Fibroblast of skin of scalp (primary cell): ENCODE data around the gene RIMBP2.
"Not testable (repeated sequence)": the region's sequence is repeated elsewhere in the genome, so short reads cannot be mapped to it uniquely, and the experiment has no call there.

Experiments
- DNase-seq: peaks from one replicate; pipeline ENCODE4 v3.0.0-alpha.2; 2013

Gene RIMBP2

GRCh38 chr12:130706311-130706710 lies 9.8 kb downstream of the RIMBP2 start:
- DNase-seq, result no peak

GRCh38 chr12:130705178-130705822 lies 10.8 kb downstream of the RIMBP2 start:
- DNase-seq, result no peak

- no peak for DNase-seq
Observed at GRCh38 chr12:130704606-130705005, 11.5 kb downstream of the RIMBP2 start.

- DNase-seq, result no peak
Observed at GRCh38 chr12:130703733-130704375, 12.2 kb downstream of the RIMBP2 start.

- DNase-seq, result no peak
Observed at GRCh38 chr12:130702966-130703732, 12.9 kb downstream of the RIMBP2 start.

- no peak for DNase-seq
Observed at GRCh38 chr12:130701402-130701744, 14.7 kb downstream of the RIMBP2 start.

- no peak for DNase-seq
Observed at GRCh38 chr12:130700492-130701401, 15.4 kb downstream of the RIMBP2 start.

GRCh38 chr12:130698106-130698505 lies 18.0 kb downstream of the RIMBP2 start:
- no peak for DNase-seq

GRCh38 chr12:130696379-130697100 lies 19.6 kb downstream of the RIMBP2 start:
- no peak for DNase-seq

- DNase-seq, result no peak
Observed at GRCh38 chr12:130695061-130695460, 21.0 kb downstream of the RIMBP2 start.

GRCh38 chr12:130689408-130690405 lies 26.4 kb downstream of the RIMBP2 start:
- no peak for DNase-seq

- DNase-seq, result not testable (repeated sequence)
Observed at GRCh38 chr12:130688999-130689398, 27.1 kb downstream of the RIMBP2 start.

- DNase-seq, result no peak
Observed at GRCh38 chr12:130687796-130688778, 28.0 kb downstream of the RIMBP2 start.

GRCh38 chr12:130687190-130687589 lies 28.9 kb downstream of the RIMBP2 start:
- no peak for DNase-seq

- DNase-seq, result no peak
Observed at GRCh38 chr12:130686511-130686991, 29.5 kb downstream of the RIMBP2 start.

- DNase-seq, result no peak
Observed at GRCh38 chr12:130685850-130686249, 30.2 kb downstream of the RIMBP2 start.

GRCh38 chr12:130685250-130685787 lies 30.8 kb downstream of the RIMBP2 start:
- no peak for DNase-seq

GRCh38 chr12:130683811-130684210 lies 32.3 kb downstream of the RIMBP2 start:
- no peak for DNase-seq

GRCh38 chr12:130683080-130683479 lies 33.0 kb downstream of the RIMBP2 start:
- DNase-seq, result no peak
